Heart right ventricle (tissue), 16 donors: Measurements from ENCODE around the gene SGO2. TPM values are rescaled to one million over a fixed set of nuclear protein-coding genes. Genes with fewer than 3 reads are reported as not detected.

Experiments
- ATAC-seq, 8 donors: fragments of 200-7000 bp; cut with Tn5 transposase; one replicate each; pipeline ENCODE4 v1.9.1; 2020; ENCODE audit warnings: mild to moderate bottlenecking in 8 of 8, moderate library complexity in 8 of 8, moderate number of reproducible peaks in 1 of 8
- DNase-seq, 2 donors: peaks; one replicate each; pipeline ENCODE4 v3.0.0-alpha.2; 2020
- H3K27ac ChIP-seq, 10 donors: fragments of 200-600 bp; sonication (generic) in 2 of 10; one replicate each; pipeline versions ENCODE4 v1.5.0 to v1.8.0; 2020 to 2022; ENCODE audit warnings: mild to moderate bottlenecking in 3 of 10
- H3K27me3 ChIP-seq, 7 donors: fragments of 200-600 bp; one replicate each; pipeline ENCODE4 v1.8.0; 2021 to 2022; ENCODE audit warnings: mild to moderate bottlenecking in 2 of 7
- H3K36me3 ChIP-seq, 9 donors: fragments of 200-600 bp; sonication (generic) in 1 of 9; one replicate each; pipeline versions ENCODE4 v1.5.0 to v1.8.0; 2020 to 2022; ENCODE audit warnings: mild to moderate bottlenecking in 2 of 9
- H3K4me1 ChIP-seq, 9 donors: fragments of 200-600 bp; sonication (generic) in 1 of 9; one replicate each; pipeline versions ENCODE4 v1.5.0 to v1.8.0; 2020 to 2022; ENCODE audit warnings: mild to moderate bottlenecking in 4 of 9
- H3K4me3 ChIP-seq, 10 donors: fragments of 200-600 bp; sonication (generic) in 2 of 10; one replicate each; pipeline versions ENCODE4 v1.5.0 to v1.8.0; 2020 to 2022; ENCODE audit warnings: mild to moderate bottlenecking in 7 of 10, moderate library complexity in 2 of 10
- H3K9me3 ChIP-seq, 11 donors: fragments of 200-600 bp in 10 of 11; sonication (generic) in 2 of 11; one replicate each; pipeline versions ENCODE4 v1.5.0 to v1.8.0; 2013 to 2022; ENCODE audit warnings: mild to moderate bottlenecking in 2 of 11, control low read depth in 1 of 11, moderate library complexity in 1 of 11
- WGBS, 2 donors: extraction: QIAGEN DNeasy Blood & Tissue Kit; methylation state at CpG; one replicate each; pipeline ENCODE4 v1.1.7; 2013; ENCODE audit warnings: inconsistent platforms in 1 of 2; 5-methylcytosine and 5-hydroxymethylcytosine counted together
- intact Hi-C, 10 donors: fragments of 100-400 bp; cut with DNase I; formaldehyde crosslinking; loops; one replicate each; pipeline versions ENCODE4 v1.11.1 to v1.14.2; 2022
- polyA plus RNA-seq, 2 donors: library from polyadenylated mRNA; stranded (reverse); fragments of 200-250 nt; gene quantifications; one replicate each; pipeline ENCODE4 v1.2.3, GENCODE V29; 2013
- total RNA-seq, 10 donors: library from RNA; stranded (reverse); fragmentation: NEBNext Ultra II Directional in 3 of 10; extraction: Animal tissue kit (Norgen Biotek cat#: 25700) in 3 of 10; gene quantifications; one replicate each; pipeline versions ENCODE4 v1.2.1 to v1.2.4, GENCODE V29; 2021 to 2023
- TF ChIP-seq, protein P1 (sequence below), 9 donors: fragments of 200-600 bp; sonication (generic) in 2 of 9; IDR thresholded peaks; one replicate each; pipeline versions ENCODE4 v1.5.0 to v1.8.0; 2021 to 2022; ENCODE audit warnings: antibody characterized with exemption in 9 of 9, mild to moderate bottlenecking in 5 of 9, moderate library complexity in 1 of 9
- donor health status: Arrhythmogenic right ventricular cardiomyopathy.
- donor health status: ischemic (EF 13 %, LVEDD 7.1; RV severe dilation, severe dysfunction).
- donor health status: healthy with polysubstance abuse.
- donor health status: DM: no; HTN: yes; CAD: no.
- donor health status: DM: no; HTN: no; CAD: no.
- donor health status: ischemic (EF 25% LVEDD 6.9; RV normal size, moderate dysfunction).
- donor health status: ischemic (EF 25% LVEDD 5.7; RV mildly dilated, moderate dysfunction).
- donor health status: healthy.
- donor health status: DM: yes; HTN: yes; CAD: no.
- donor health status: Ischemic cardiomyopathy.
- donor health status: ischemic (EF 35%, LVEDD 5.7; RV mildly dilated, moderate dysfunction).
- donor health status: nonischemic (EF 11% LVEDD 7.7; RV severe dilation, severe dysfunction).
- donor health status: DM: yes; HTN: yes; CAD: no.
- donor health status: PGD.
- donor health status: ischemic (EF 29% LVEDD 5.4; RV normal size, mild dysfunction).
- donor health status: nonischemic (EF 23%, LVEDD 6.1; RV moderate dilation, normal function).

The SGO2 gene
- total and polyA plus RNA-seq, 12 donors = 0.59 to 2.9 (median 1.1) TPM

DNA sequence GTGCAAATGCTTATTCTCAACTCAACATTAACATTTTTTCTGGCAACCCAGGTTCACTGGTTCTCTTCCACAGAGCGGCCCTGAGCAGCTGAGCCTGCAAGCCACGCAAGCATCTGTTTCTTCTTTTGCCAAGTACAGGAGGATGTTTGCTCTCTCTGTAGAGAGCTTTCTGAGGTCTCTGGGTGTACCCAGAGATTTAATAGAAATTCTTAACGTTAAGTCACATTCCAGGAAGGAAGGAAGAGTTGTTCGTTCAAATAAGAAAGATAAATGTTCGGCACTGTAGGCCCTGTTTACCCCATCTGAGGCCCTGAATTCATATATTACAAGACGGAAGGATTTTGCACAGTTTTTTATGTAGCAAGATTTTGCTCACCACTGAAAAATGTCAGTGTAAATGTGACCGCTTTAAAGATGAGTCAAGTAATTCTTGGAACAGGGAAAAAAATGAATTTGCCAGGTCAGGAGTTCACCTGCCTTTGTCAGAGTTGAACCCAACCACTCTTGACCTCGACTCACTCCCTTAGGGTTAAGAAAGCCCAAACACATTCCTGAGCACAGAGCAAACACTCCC lies 46.2 kb upstream of the SGO2 start:
- no peak for ATAC-seq
- no peaks in the 10 kb centered on the region for H3K27me3 ChIP-seq
- H3K27ac ChIP-seq = no peak overlapping the region
- TF ChIP-seq, protein P1, sequence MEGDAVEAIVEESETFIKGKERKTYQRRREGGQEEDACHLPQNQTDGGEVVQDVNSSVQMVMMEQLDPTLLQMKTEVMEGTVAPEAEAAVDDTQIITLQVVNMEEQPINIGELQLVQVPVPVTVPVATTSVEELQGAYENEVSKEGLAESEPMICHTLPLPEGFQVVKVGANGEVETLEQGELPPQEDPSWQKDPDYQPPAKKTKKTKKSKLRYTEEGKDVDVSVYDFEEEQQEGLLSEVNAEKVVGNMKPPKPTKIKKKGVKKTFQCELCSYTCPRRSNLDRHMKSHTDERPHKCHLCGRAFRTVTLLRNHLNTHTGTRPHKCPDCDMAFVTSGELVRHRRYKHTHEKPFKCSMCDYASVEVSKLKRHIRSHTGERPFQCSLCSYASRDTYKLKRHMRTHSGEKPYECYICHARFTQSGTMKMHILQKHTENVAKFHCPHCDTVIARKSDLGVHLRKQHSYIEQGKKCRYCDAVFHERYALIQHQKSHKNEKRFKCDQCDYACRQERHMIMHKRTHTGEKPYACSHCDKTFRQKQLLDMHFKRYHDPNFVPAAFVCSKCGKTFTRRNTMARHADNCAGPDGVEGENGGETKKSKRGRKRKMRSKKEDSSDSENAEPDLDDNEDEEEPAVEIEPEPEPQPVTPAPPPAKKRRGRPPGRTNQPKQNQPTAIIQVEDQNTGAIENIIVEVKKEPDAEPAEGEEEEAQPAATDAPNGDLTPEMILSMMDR (IDR thresholded peaks at IDR 0.05) = no peak
- WGBS, 2 donors = 68 to 72% methylated on average over 8 of the region's 8 CpGs
- intact Hi-C loops = loop anchor here (2.0 to 10.0 kb wide), 7 partner anchors 165 to 507 kb away; partner anchors contain the start of gene SPATS2L (in 3 of the 10)
- peaks cover 0 to 6% (median 0%) of the 10 kb centered on the region in 9 donors for H3K4me1 ChIP-seq
- H3K9me3 ChIP-seq = no peaks in the 10 kb centered on the region
- no peak overlapping the region for H3K4me3 ChIP-seq
- peaks cover 0 to 53% (median 28%) of the 10 kb centered on the region in 9 donors for H3K36me3 ChIP-seq
- DNase-seq = no peak

DNA sequence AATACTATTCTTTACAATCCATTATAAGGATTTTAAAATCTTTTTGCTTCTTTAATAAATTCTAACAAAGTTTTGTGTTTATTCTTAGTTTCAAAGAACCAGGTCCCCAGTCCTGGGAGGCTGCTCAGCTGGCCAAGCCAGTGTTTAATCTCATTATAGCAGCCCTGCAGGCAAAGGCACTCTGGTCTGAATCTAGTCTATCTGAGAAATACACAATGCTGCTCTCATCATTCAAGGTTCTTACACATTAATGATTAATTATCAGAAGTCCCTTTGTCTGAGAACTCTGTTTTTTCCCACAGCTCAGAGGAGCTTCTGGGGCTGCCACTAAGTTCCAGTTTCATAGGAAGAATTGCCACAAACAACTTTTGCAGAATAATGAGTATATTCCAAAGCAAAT lies 43.8 kb upstream of the SGO2 start:
- no peak for DNase-seq
- Histone ChIP-seq H3K9me3 (no peaks in the 10 kb centered on the region), H3K4me3 (no peak overlapping the region), H3K27ac (no peak overlapping the region), H3K36me3 (peaks cover 0 to 32% (median 13%) of the 10 kb centered on the region in 9 donors), H3K27me3 (no peaks in the 10 kb centered on the region), H3K4me1 (peaks cover 0 to 6% (median 0%) of the 10 kb centered on the region in 9 donors)
- ATAC-seq = no peak
- TF ChIP-seq, protein P1 (IDR thresholded peaks at IDR 0.05) = no peak
- intact Hi-C loops = loop anchor here in 1 of 10 donors (5.0 kb wide), 1 partner anchor 500 kb away; no protein-coding TSS in a partner anchor

DNA sequence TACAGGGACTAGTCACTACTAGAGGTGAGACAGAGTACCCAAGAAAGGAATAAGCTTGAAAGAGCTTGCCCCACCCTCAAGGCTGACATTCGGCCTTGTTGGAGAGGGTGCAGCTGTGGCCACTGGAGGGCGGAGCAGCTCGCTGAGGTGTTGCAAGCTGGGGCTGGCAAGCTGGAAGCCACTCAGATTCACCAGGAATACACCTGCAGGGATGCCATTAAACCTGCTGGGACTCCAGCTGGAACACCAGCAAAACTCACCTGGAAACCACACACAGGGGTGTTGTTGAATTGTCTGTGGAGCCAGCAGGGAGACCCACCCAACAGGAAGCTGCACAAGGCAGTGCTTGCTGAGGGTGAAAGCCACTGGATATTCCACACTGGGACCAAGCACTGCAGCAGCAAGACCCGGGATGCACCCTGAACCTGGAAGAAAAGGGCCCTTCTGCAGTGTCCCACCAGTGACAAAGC lies 42.2 kb upstream of the SGO2 start:
- Histone ChIP-seq H3K27me3 (no peaks in the 10 kb centered on the region), H3K27ac (no peak overlapping the region), H3K36me3 (peaks cover 0 to 20% (median 7%) of the 10 kb centered on the region in 9 donors), H3K4me1 (peaks cover 0 to 5% (median 0%) of the 10 kb centered on the region in 9 donors), H3K4me3 (no peak overlapping the region), H3K9me3 (no peaks in the 10 kb centered on the region)
- intact Hi-C loops = loop anchor here in 1 of 10 donors (5.0 kb wide), 1 partner anchor 501 kb away; no protein-coding TSS in a partner anchor
- DNase-seq (no peak), ATAC-seq (peak in 2 of 8 donors; percentile 29 to 36)
- TF ChIP-seq, protein P1 (IDR thresholded peaks at IDR 0.05) = peak in 7 of 9 donors; percentile 12 to 47 (median 28)
- WGBS, 2 donors = 60% methylated on average over 4 of the region's 4 CpGs

- Histone ChIP-seq H3K27me3 (no peaks in the 10 kb centered on the region), H3K4me1 (no peaks in the 10 kb centered on the region), H3K27ac (no peak overlapping the region), H3K9me3 (no peaks in the 10 kb centered on the region), H3K36me3 (peaks cover 0 to 20% (median 6%) of the 10 kb centered on the region in 9 donors), H3K4me3 (no peak overlapping the region)
- TF ChIP-seq, protein P1 (IDR thresholded peaks at IDR 0.05) = no peak
- intact Hi-C loops = loop anchor here in 1 of 10 donors (5.0 kb wide), 1 partner anchor 503 kb away; no protein-coding TSS in a partner anchor
- ATAC-seq (no peak), DNase-seq (no peak)
- 60 to 63% methylated on average over 3 of the region's 3 CpGs for WGBS, 2 donors
Measured at GRCh38 chr2:200484934-200485333, 41.1 kb upstream of the SGO2 start.
